Kidney (tissue), 22 donors: Measurements from ENCODE around the gene UCK1. TPM values are rescaled to one million over a fixed set of nuclear protein-coding genes. Genes with fewer than 3 reads are reported as not detected.
A peak's percentile ranks its signal among the peaks of the same experiment; 100 is the strongest.

Experiments
- DNase-seq, 5 donors: peaks; one replicate each; pipeline ENCODE4 v3.0.0-alpha.2; 2013 to 2020
- FAIRE-seq: peaks from 2 replicates; lab custom pipeline; 2012; peaks lifted over from hg19 to GRCh38; lab: Jason Lieb, UNC
- H3K27ac ChIP-seq, 2 donors: one replicate each; pipeline ENCODE4 v1.7.0; 2013; ENCODE audit warnings: low read depth in 2 of 2, low read length in 2 of 2, inconsistent platforms in 1 of 2
- H3K27me3 ChIP-seq: one replicate; pipeline ENCODE4 v1.7.1; 2013; ENCODE audit warnings: low read length, inconsistent platforms; ENCODE audit not compliant: control insufficient read depth, insufficient read depth
- H3K36me3 ChIP-seq, 3 donors: one replicate each; pipeline versions ENCODE4 v1.7.0 to v1.7.1; 2013; ENCODE audit warnings: low read length in 3 of 3, control low read depth in 1 of 3, inconsistent platforms in 1 of 3; ENCODE audit not compliant: insufficient read depth in 3 of 3, control insufficient read depth in 2 of 3
- H3K4me1 ChIP-seq, 3 donors: one replicate each; pipeline versions ENCODE4 v1.7.0 to v1.7.1; 2013; ENCODE audit warnings: low read length in 3 of 3, inconsistent platforms in 1 of 3, low read depth in 1 of 3; ENCODE audit not compliant: control insufficient read depth in 2 of 3, insufficient read depth in 2 of 3
- H3K4me3 ChIP-seq, 3 donors: one replicate each; pipeline versions ENCODE4 v1.7.0 to v1.8.1; 2013; ENCODE audit warnings: low read length in 3 of 3, control low read depth in 1 of 3, inconsistent platforms in 1 of 3
- H3K9ac ChIP-seq, 3 donors: one replicate each; pipeline versions ENCODE4 v1.7.0 to v1.7.1; 2013; ENCODE audit warnings: low read length in 3 of 3, control low read depth in 1 of 3, inconsistent platforms in 1 of 3
- H3K9me3 ChIP-seq, 3 donors: one replicate each; pipeline versions ENCODE4 v1.7.0 to v1.7.1; 2013; ENCODE audit warnings: low read length in 3 of 3, control low read depth in 1 of 3, inconsistent platforms in 1 of 3; ENCODE audit not compliant: control insufficient read depth in 2 of 3, insufficient read depth in 1 of 3
- CTCF ChIP-seq: IDR thresholded peaks from 3 replicates; pipeline ENCODE4 v1.5.1; 2012; ENCODE audit warnings: mild to moderate bottlenecking, moderate library complexity, borderline replicate concordance; ENCODE audit not compliant: insufficient read depth; ENCODE audit errors: extremely low read depth
- intact Hi-C: fragments of 100-400 bp; cut with DNase I; formaldehyde crosslinking; loops from one replicate; pipeline ENCODE4 v1.11.1; 2022
- long read RNA-seq, 10 donors: library from polyadenylated mRNA in 1 of 10; unstranded in 1 of 10; transcript quantifications; one replicate each; pipeline ENCODE4 v2.0.0 and lab custom pipeline, GENCODE V29; 2021 to 2026
- polyA plus RNA-seq: library from polyadenylated mRNA; stranded (reverse); fragments of 350-450 nt; fragmentation: Illumina TruSeq; extraction: RNeasy Lipid Tissue Mini Kit (QIAGEN cat#74804); gene quantifications from one replicate; pipeline ENCODE4 v1.2.3, GENCODE V29; 2014; ENCODE audit warnings: low read depth, low replicate concordance; ENCODE audit not compliant: insufficient read depth
- total RNA-seq: library from RNA; stranded (reverse); fragmentation: NEBNext Ultra II Directional; extraction: Animal tissue kit (Norgen Biotek cat#: 25700); gene quantifications from one replicate; pipeline ENCODE4 v1.2.1, GENCODE V29; 2021
- donor health status: control.
- donor health status: control.
- donor health status: control.
- donor health status: control.
- donor health status: control.
- donor health status: DM: yes; HTN: yes; CAD: no.
- donor health status: Normal renal cell carcinoma (clear cell type).

UCK1 gene
- total RNA-seq = 31.3 TPM
- 34.6 TPM for polyA plus RNA-seq
- long read RNA-seq, donor 1, transcript UCK1-204 (7 exons, 2,167 nt) = major isoform, 15 of 15 reads
- long read RNA-seq, donor 1, partial matches to known transcripts = 0 of 15 reads
- long read RNA-seq, donor 1, other reads (novel, unspliced or antisense) = 0 of 15 reads
- long read RNA-seq, donor 2, transcript UCK1-204 (7 exons, 2,167 nt) = major isoform, 12 of 13 reads
- long read RNA-seq, donor 2, partial matches to known transcripts = 0 of 13 reads
- long read RNA-seq, donor 2, other reads (novel, unspliced or antisense) = 0 of 13 reads
- long read RNA-seq, donor 3, transcript UCK1-204 (7 exons, 2,167 nt) = major isoform, 6 of 6 reads
- long read RNA-seq, donor 3, partial matches to known transcripts = 0 of 6 reads
- long read RNA-seq, donor 3, other reads (novel, unspliced or antisense) = 0 of 6 reads
- long read RNA-seq, donor 4, transcript UCK1-204 (7 exons, 2,167 nt) = major isoform, 18 of 20 reads
- long read RNA-seq, donor 4, partial matches to known transcripts = 0 of 20 reads
- long read RNA-seq, donor 4, other reads (novel, unspliced or antisense) = 0 of 20 reads
- long read RNA-seq, donor 5 = 0 reads
- long read RNA-seq, donor 6, transcript UCK1-204 (7 exons, 2,167 nt) = major isoform, 7 of 7 reads
- long read RNA-seq, donor 6, partial matches to known transcripts = 0 of 7 reads
- long read RNA-seq, donor 6, other reads (novel, unspliced or antisense) = 0 of 7 reads
- long read RNA-seq, donor 7, transcript UCK1-204 (7 exons, 2,167 nt) = major isoform, 45 of 67 reads
- long read RNA-seq, donor 7, partial matches to known transcripts = 5 of 67 reads
- long read RNA-seq, donor 7, other reads (novel, unspliced or antisense) = 12 of 67 reads
- long read RNA-seq, donor 8, transcript UCK1-204 (7 exons, 2,167 nt) = major isoform, 25 of 25 reads
- long read RNA-seq, donor 8, partial matches to known transcripts = 0 of 25 reads
- long read RNA-seq, donor 8, other reads (novel, unspliced or antisense) = 0 of 25 reads
- long read RNA-seq, donor 9, transcript UCK1-204 (7 exons, 2,167 nt) = major isoform, 9 of 9 reads
- long read RNA-seq, donor 9, partial matches to known transcripts = 0 of 9 reads
- long read RNA-seq, donor 9, other reads (novel, unspliced or antisense) = 0 of 9 reads
- long read RNA-seq, donor 10, transcript UCK1-204 (7 exons, 2,167 nt) = major isoform, 6 of 6 reads
- long read RNA-seq, donor 10, partial matches to known transcripts = 0 of 6 reads
- long read RNA-seq, donor 10, other reads (novel, unspliced or antisense) = 0 of 6 reads

- no peaks in the 10 kb centered on the region for H3K27me3 ChIP-seq
- H3K4me1 ChIP-seq = peaks cover 0 to 13% (median 7%) of the 10 kb centered on the region in 3 donors
- peak within 1 kb of the TSS; percentile 70 to 87 (median 81) for H3K4me3 ChIP-seq
- DNase-seq (peak; percentile 91 to 95 (median 92)), FAIRE-seq (no peak)
- no peak for TF ChIP-seq CTCF
- H3K9ac ChIP-seq = peak within 1 kb of the TSS; percentile 27 to 82 (median 69)
- no peaks in the 10 kb centered on the region for H3K9me3 ChIP-seq
- H3K27ac ChIP-seq = peak within 1 kb of the TSS in 1 of 2 donors; percentile 57
- intact Hi-C loops = no loop called here
- peaks cover 2 to 13% (median 3%) of the 10 kb centered on the region in 3 donors for H3K36me3 ChIP-seq
Measured at GRCh38 chr9:131530920-131531832, at the start of gene UCK1. Gene UCK1 (minus strand): TSS chr9:131531263. CDS start chr9:131531174, 89 bp downstream.

- peaks cover 0 to 46% (median 14%) of the 10 kb centered on the region in 3 donors for H3K36me3 ChIP-seq
- DNase-seq (no peak), FAIRE-seq (no peak)
- peaks cover 0 to 3% (median 0%) of the 10 kb centered on the region in 3 donors for H3K4me1 ChIP-seq
- no peak overlapping the region for H3K4me3 ChIP-seq
- TF ChIP-seq CTCF = no peak
- H3K27me3 ChIP-seq = no peaks in the 10 kb centered on the region
- H3K27ac ChIP-seq = no peak overlapping the region
- intact Hi-C loops = loop anchor here (10.0 kb wide), 1 partner anchor 164 kb away; the partner anchor contains the start of gene RAPGEF1
- no peak overlapping the region for H3K9ac ChIP-seq
- no peaks in the 10 kb centered on the region for H3K9me3 ChIP-seq
Measured at GRCh38 chr9:131580358-131580757, 49.3 kb upstream of the UCK1 start.

GRCh38 chr9:131579789-131580211 lies 48.7 kb upstream of the UCK1 start:
- DNase-seq (peak in 1 of 5 donors; percentile 62), FAIRE-seq (no peak)
- no peak overlapping the region for H3K9ac ChIP-seq
- H3K4me3 ChIP-seq = no peak overlapping the region
- H3K27me3 ChIP-seq = no peaks in the 10 kb centered on the region
- H3K9me3 ChIP-seq = no peaks in the 10 kb centered on the region
- peaks cover 0 to 42% (median 14%) of the 10 kb centered on the region in 3 donors for H3K36me3 ChIP-seq
- no peak overlapping the region for H3K27ac ChIP-seq
- H3K4me1 ChIP-seq = peaks cover 0 to 3% (median 0%) of the 10 kb centered on the region in 3 donors
- intact Hi-C loops = loop anchor here (10.0 kb wide), 1 partner anchor 165 kb away; the partner anchor contains the start of gene RAPGEF1
- TF ChIP-seq CTCF = no peak
